GM18511 (cell line): Measurements from ENCODE around the gene NPC2.
"Not testable (repeated sequence)": the region's sequence is repeated elsewhere in the genome, so short reads cannot be mapped to it uniquely, and the experiment has no call there.

Source experiments
- ATAC-seq: cut with Tn5 transposase; IDR thresholded peaks from one replicate; pipeline ENCODE4 v1.9.1; 2021; ENCODE audit warnings: mild to moderate bottlenecking, moderate library complexity; ENCODE audit not compliant: unreplicated experiment

The NPC2 gene

GRCh38 chr14:74492776-74493342 is at the start of gene NPC2:
TSS of gene NPC2 (minus strand) at chr14:74493305. CDS start at chr14:74493274, 31 bp downstream.
- ATAC-seq, result peak; percentile 5

GRCh38 chr14:74542056-74542685 is 49.1 kb upstream of the NPC2 start:
- ATAC-seq, result no peak

DNA sequence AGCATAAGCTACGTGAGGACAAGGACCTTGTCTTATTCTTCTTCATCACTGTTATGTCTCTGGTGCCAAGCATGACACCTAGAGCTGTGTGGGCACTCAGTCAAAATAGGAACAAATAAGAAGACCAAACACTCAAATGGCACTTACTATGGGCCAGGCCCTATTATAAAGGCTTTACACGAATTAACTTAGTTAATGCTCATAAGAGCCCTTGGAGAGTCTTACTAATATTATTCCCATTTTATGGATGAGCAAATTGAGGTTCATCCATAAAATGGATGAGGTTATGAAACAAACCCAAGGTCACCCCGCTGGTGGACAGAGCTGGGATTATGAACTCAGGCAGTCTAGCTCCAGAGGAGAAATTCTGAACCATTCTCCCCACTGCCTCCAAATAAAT is 48.1 kb upstream of the NPC2 start:
- no peak for ATAC-seq

GRCh38 chr14:74539503-74539902 is 46.4 kb upstream of the NPC2 start:
- no peak for ATAC-seq

- no peak for ATAC-seq
Observed at GRCh38 chr14:74538411-74539391, 45.6 kb upstream of the NPC2 start.

GRCh38 chr14:74536336-74536735 is 43.2 kb upstream of the NPC2 start:
- ATAC-seq, result not testable (repeated sequence)

DNA sequence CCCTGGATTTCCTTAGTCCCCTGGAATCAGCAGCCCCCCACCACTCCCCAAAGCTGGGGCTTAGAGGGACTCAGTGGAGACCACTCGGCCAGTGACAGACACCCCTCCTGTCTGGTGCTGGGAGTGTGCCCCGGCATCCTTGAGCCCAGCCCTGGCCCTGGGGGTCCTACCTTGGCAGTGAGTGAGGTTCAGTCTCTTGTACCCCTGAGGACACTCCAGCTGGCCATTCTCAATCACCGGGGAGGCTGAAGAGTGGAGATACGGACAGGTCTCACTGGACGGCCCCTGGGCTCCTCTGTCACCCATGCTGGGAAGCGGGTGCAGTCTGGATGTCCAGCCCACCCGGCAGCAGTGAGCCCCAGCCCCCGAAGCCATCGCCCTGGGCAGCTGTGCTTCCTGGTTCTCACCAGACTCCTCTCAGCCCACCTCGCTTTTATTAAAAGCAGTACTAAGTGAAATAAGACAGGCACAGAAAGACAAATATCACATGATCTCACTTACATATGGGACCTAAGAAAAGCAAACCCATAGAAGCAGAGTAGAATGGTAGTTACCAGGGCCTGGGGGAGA is 42.7 kb upstream of the NPC2 start:
- ATAC-seq, result no peak

- ATAC-seq, result no peak
Observed at GRCh38 chr14:74533576-74533975, 40.5 kb upstream of the NPC2 start.

- no peak for ATAC-seq
Observed at GRCh38 chr14:74532246-74532645, 39.1 kb upstream of the NPC2 start.

- ATAC-seq, result no peak
Observed at GRCh38 chr14:74531467-74531866, 38.4 kb upstream of the NPC2 start.

DNA sequence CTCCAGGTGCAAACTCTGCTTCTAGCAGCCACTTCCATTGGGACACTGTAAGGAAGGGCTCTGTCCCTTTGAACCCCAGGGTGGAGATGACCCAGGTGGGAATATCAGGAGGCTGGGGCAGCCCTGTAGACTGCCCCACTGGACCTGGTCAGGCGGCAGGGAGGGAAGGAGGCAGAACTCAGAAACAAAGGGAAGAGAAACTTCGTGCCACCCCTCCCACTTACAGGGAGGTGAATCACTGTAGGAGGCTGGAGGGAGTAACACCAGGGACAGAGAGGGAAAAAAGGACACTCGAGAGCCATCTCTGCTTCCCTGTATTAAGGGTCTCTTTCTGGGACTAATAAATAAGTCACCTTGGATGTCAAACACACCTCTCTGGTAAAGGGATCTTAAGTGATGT is 37.9 kb upstream of the NPC2 start:
- ATAC-seq, result no peak

DNA sequence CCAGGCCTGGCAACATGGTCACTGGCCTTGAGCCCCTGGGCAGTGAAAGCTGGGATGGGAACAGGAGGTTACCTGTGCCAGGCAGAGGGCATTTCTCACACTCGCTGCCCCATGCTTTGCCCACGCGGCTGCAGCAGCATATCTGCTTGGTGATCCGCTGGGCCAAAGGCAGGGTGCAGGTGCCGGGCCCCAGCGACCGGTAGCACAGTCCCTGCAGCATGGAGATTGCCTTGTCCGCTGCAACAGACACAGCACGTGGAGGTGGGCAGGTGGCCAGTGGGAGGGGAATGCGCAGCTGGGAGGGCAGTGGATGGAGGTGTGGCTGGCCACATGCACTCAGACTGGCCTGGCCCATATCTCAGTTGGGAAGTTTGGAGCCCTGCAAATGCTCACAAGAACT is 35.8 kb upstream of the NPC2 start:
- ATAC-seq, result no peak

- no peak for ATAC-seq
Observed at GRCh38 chr14:74528406-74528805, 35.3 kb upstream of the NPC2 start.

GRCh38 chr14:74527736-74528280 is 34.7 kb upstream of the NPC2 start:
- ATAC-seq, result no peak

GRCh38 chr14:74526854-74527585 is 33.9 kb upstream of the NPC2 start:
- no peak for ATAC-seq

- no peak for ATAC-seq
Observed at GRCh38 chr14:74525361-74525851, 32.3 kb upstream of the NPC2 start.

DNA sequence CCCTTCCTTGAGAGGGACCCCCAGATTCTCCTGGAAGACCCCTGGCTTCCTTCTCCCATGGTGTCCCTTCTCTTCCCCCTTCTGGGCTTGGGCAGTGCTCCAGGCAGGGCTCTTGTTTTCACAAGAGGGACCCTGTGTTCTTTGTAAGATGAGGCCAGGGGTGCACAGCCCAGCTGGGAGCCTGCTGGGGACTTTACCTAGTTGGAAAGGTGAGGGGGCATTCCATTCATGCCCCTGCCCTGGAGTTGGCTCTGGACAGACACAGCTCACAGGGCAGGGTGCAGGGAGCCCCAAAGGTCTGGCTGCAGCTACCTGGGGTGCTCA is 31.7 kb upstream of the NPC2 start:
- no peak for ATAC-seq

- no peak for ATAC-seq
Observed at GRCh38 chr14:74524076-74524811, 31.1 kb upstream of the NPC2 start.

DNA sequence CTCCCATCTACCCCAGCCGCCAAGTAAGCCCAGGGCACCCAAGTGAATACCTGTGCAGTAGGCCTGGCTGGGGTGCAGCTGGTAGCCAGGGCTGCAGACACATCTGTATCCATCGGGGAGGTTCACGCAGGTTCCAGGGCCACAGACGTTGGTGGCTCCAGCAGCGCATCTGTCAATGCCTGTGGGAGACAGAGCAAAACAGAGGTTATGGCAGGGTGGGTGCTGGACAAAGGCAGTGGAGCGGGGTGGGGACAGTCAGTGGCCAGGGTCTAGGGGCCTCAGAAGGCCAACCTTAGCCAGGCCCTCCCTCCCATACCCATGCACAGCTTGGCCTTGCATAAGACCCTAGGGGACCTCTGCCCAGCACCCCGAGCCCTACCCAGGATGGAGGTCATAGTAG is 29.6 kb upstream of the NPC2 start:
- ATAC-seq, result no peak

- ATAC-seq, result no peak
Observed at GRCh38 chr14:74521756-74522155, 28.7 kb upstream of the NPC2 start.
